ENCODE results near the gene SMTNL1.

GRCh38 chr11:57566005-57566904 is 28.9 kb downstream of the SMTNL1 start:
- TF ChIP-seq ZNF512 (CRISPR knock-in tag; IDR thresholded peaks at IDR 0.05; ENCODE audit: borderline replicate concordance) (no peak), PREB (CRISPR knock-in tag; IDR thresholded peaks at IDR 0.05; ENCODE audit: borderline replicate concordance) (no peak), GABPB1 (CRISPR knock-in tag; IDR thresholded peaks at IDR 0.05) (no peak), NR2C2 (CRISPR knock-in tag; IDR thresholded peaks at IDR 0.05) (no peak)
- TF ChIP-seq, protein P1, sequence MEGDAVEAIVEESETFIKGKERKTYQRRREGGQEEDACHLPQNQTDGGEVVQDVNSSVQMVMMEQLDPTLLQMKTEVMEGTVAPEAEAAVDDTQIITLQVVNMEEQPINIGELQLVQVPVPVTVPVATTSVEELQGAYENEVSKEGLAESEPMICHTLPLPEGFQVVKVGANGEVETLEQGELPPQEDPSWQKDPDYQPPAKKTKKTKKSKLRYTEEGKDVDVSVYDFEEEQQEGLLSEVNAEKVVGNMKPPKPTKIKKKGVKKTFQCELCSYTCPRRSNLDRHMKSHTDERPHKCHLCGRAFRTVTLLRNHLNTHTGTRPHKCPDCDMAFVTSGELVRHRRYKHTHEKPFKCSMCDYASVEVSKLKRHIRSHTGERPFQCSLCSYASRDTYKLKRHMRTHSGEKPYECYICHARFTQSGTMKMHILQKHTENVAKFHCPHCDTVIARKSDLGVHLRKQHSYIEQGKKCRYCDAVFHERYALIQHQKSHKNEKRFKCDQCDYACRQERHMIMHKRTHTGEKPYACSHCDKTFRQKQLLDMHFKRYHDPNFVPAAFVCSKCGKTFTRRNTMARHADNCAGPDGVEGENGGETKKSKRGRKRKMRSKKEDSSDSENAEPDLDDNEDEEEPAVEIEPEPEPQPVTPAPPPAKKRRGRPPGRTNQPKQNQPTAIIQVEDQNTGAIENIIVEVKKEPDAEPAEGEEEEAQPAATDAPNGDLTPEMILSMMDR (IDR thresholded peaks at IDR 0.05) = no peak
- TF ChIP-seq, protein P2, sequence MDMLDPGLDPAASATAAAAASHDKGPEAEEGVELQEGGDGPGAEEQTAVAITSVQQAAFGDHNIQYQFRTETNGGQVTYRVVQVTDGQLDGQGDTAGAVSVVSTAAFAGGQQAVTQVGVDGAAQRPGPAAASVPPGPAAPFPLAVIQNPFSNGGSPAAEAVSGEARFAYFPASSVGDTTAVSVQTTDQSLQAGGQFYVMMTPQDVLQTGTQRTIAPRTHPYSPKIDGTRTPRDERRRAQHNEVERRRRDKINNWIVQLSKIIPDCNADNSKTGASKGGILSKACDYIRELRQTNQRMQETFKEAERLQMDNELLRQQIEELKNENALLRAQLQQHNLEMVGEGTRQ (CRISPR knock-in tag; IDR thresholded peaks at IDR 0.05) = no peak

All from WTC11 (cell line).